GM18907 (cell line): ENCODE results near the gene CPNE6.
"Not testable (repeated sequence)": the region's sequence is repeated elsewhere in the genome, so short reads cannot be mapped to it uniquely, and the experiment has no call there.

Source experiments
- ATAC-seq: cut with Tn5 transposase; IDR thresholded peaks from one replicate; pipeline ENCODE4 v1.9.1; 2021; ENCODE audit warnings: mild to moderate bottlenecking, moderate library complexity; ENCODE audit not compliant: unreplicated experiment

CPNE6 gene

DNA sequence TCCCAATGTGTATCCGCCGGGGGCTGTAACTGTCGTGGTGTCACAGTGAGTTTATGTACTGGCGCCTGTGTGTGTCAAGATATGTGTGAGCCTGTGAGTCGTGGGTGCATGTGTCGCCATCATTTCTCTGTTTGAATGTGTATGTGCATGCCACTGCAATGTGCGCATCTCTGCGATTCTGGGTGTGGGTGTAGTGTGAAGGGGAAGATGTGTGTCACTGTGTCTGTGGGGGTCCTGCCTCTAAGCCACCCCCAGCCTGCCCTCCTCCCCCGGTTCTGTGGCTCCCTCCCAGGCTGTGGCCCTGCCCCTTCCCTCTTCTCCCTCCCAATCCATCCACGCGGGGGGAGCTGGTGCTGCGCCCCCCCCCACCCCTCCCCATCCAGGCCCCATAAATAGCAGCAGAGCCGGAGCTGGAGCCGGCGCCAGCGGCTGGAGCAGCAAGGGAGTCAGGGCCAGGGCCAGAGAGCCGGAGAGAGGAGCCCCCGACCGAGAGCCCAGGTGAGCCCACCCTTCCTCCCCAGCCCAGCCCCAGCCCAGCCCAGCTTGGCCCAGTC lies at the start of gene CPNE6:
Gene CPNE6 (plus strand): TSS at position 419 of the 554 bp plus-strand sequence. CDS start 1,375 bp downstream, outside the sequence.
- no peak for ATAC-seq

DNA sequence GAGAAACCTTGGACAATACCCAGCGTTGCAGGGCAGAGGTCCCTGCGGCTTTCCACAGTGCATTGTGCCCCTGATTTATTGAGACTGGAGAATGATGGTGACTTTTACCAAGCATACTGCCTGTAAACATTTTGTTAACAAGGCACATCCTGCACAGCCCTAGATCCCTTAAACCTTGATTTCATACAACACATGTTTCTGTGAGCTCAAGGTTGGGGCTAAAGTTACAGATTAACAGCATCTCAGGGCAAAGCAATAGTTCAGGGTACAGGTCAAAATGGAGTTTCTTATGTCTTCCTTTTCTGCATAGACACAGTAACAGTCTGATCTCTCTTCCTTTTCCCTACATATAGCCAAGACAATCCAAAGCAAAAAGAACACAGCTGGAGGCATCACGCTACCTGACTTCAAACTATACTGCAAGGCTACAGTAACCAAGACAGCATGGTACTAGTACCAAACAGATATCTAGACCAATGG lies 46.4 kb upstream of the CPNE6 start:
- ATAC-seq = not testable (repeated sequence)

GRCh38 chr14:24029687-24030086 lies 41.7 kb upstream of the CPNE6 start:
- not testable (repeated sequence) for ATAC-seq

DNA sequence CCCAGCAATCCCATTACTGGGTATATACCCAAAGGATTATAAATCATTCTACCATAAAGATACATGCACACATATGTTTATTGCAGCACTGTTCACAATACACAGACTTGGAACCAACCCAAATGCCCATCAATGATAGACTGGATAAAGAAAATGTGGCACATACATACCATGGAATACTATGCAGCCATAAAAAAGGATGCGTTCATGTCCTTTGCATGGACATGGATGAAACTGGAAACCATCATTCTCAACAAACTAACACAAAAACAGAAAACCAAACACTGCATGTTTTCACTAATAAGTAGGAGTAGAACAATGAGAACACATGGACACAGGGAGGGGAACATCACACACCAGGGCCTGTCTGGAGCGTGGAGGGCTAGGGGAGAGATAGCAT lies 40.0 kb upstream of the CPNE6 start:
- ATAC-seq = not testable (repeated sequence)

DNA sequence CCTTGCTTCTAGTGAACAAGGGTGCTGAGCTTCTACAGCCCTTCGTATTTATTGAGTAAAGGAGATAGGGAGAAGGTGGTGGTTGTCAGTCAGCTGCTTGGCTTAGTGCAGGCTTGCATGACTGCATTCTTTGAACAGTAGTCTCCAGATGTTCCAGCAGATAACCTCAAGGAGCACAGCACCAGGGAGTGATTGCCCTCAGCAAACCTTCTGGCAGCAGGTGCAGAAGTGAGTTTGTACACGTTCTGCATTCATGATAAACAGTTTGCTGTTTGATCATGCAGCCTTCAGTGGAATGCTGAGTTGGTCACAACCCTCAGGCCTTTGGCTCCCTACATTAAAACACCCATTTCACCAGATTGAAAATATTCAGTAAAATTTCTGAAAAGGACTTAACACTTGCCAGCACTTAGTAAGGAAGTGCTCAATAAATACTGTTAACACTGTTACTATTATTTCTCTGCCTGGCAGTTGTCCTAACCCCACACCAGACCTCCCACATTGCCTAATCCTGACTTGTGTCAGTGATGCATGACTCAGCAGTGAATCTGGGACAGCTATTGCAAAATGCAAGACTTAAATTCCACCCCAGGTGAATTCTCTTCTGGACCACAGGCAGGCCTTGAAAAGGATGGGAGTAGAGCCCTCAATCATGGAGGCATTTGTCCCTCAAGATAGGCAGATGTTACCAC lies 38.5 kb upstream of the CPNE6 start:
- ATAC-seq = no peak

- peak; percentile 18 for ATAC-seq
These were observed 35.6 kb upstream of the CPNE6 start for GRCh38 chr14:24035769-24036168.

GRCh38 chr14:24036169-24036962 lies 35.0 kb upstream of the CPNE6 start:
- peak; percentile 69 for ATAC-seq

- ATAC-seq = peak; percentile 8
These were observed 34.3 kb upstream of the CPNE6 start for GRCh38 chr14:24036963-24037657.

- ATAC-seq = no peak
These were observed 33.7 kb upstream of the CPNE6 start for GRCh38 chr14:24037658-24038037.

- ATAC-seq = no peak
These were observed 32.7 kb upstream of the CPNE6 start for GRCh38 chr14:24038686-24039085.

- no peak for ATAC-seq
These were observed 30.7 kb upstream of the CPNE6 start for GRCh38 chr14:24040692-24041091.

DNA sequence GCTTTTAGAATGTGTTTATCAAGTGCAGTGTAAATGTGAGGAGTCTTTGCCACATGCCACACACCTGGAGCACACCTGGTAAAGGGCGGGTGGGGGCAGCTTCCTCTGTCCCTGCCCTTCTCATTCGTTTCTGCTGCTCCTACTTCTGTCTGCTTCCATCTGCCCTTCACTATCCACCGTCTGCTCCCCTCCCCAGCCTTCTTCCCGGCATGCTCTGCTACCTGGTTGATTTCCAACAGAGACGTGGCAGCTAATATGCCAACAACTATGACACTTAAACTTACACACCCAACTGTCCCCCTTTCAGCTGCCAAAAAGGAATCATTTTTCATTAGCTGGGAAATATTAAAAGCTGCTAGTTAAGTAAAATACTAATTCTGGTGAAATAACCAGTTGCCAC lies 28.6 kb upstream of the CPNE6 start:
- ATAC-seq = no peak

DNA sequence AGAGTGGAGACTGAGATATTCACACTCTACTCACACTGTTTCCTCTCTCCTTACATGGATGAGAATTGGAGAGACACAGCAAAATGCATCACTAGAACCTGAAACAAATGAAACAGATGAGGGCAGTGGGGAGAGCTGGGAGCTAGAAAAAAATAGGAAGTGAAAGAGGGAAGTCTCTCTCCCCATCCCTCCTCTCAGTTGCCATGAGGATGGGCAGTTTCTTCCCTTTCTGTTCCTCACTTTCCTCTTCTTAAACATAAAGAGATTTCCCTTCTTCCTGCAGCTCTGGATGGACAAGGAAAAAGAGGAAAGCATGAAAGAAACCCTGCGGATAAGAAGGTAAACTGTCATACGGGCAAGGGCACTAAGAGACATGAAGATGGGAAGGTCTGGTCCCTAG lies 22.4 kb upstream of the CPNE6 start:
- ATAC-seq = not testable (repeated sequence)

DNA sequence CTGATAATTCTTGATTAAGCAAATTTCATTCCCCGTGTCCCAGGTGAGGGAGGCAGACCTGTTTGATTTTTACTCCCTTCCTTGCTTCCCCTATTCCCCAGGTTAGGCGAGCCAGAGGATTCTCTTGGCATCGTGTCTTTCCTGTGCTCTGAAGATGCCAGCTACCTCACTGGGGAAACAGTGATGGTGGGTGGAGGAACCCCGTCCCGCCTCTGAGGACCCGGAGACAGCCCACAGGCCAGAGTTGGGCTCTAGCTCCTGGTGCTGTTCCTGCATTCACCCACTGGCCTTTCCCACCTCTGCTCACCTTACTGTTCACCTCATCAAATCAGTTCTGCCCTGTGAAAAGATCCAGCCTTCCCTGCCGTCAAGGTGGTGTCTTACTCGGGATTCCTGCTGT lies 20.6 kb upstream of the CPNE6 start:
- not testable (repeated sequence) for ATAC-seq

- ATAC-seq = peak; percentile 20
These were observed 20.1 kb upstream of the CPNE6 start for GRCh38 chr14:24051176-24051788.

- ATAC-seq = peak; percentile 67
These were observed 19.3 kb upstream of the CPNE6 start, which contains the start of gene CARMIL3 for GRCh38 chr14:24051789-24052655. TSS of gene CARMIL3 (plus strand) at chr14:24052009. CDS start at chr14:24052154, 145 bp downstream.

DNA sequence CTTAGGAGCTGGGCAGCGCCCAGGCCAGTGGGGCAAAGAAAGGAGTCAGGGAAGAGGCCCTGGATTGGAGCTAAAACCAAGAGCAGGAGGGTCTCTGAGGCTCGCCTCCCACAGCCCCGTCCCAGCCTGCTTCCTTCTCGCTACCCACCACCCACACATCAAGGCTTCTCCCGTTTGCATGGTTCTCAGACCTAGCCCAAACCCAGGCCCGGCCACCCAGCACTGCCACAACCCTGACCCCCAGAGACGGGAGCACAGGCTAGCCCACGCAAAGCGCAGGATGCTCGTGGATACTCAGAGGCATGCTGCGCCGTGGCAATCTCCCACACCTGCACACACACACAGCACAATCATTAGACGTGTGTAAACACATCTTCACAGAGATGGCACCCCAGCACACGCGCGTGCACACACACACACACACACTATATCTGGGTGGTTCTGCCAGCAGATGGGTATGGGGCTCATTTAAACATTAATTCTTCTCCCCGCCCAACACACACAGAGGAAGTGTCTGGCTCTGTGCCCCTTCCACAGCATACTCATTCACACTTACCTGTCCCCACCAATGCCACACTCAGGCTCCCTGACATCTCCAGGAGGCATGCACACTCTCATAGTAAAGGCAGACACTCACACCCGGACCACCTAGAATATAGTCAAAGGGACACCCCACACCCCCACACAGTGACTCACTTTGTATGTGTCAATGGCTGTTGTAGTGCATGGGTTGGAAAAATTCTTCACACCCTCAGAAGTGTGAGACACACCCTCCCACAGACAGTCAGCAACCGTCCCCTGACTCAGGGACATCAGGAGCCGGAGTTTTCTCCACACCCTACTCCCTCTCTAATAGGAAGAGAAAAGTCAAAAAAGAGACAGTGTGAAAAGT lies 18.5 kb upstream of the CPNE6 start:
- no peak for ATAC-seq

- no peak for ATAC-seq
These were observed 17.6 kb upstream of the CPNE6 start for GRCh38 chr14:24053548-24054323.
